Measurements from ENCODE around the gene NSUN3. TPM values are rescaled to one million over a fixed set of nuclear protein-coding genes. Genes with fewer than 3 reads are reported as not detected.

The NSUN3 gene
- total RNA-seq, 2 donors from 2014 or later = 18.5 to 22.6 TPM

GRCh38 chr3:94127115-94127514, 64.3 kb downstream of the NSUN3 start:
- no peak overlapping the region for H3K27ac ChIP-seq (ENCODE audit: low read depth, low read length)
- H3K4me1 ChIP-seq (ENCODE audit: control insufficient read depth, insufficient read depth, low read length) = no peaks in the 10 kb centered on the region
- peaks cover 29% of the 10 kb centered on the region for H3K36me3 Mint-ChIP-seq (ENCODE audit: low read depth)
- no peaks in the 10 kb centered on the region for H3K9me3 Mint-ChIP-seq
- H3K36me3 ChIP-seq (ENCODE audit: control insufficient read depth, insufficient read depth, low read length) = peaks cover 21% of the 10 kb centered on the region
- TF ChIP-seq CTCF (conservative IDR thresholded peaks at IDR 0.05) = no peak
- H3K27me3 Mint-ChIP-seq (ENCODE audit: insufficient read depth) = no peaks in the 10 kb centered on the region
- WGBS, 2 experiments (ENCODE audit: insufficient coverage in 1 of 2, insufficient read length in 1 of 2) = 82% methylated on average over 2 of the region's 2 CpGs; no CpG with 5 or more reads in 1 of the 2 experiments
- DNase-seq = no peak
- H3K27me3 ChIP-seq (ENCODE audit: control insufficient read depth, insufficient read depth, low read length, poor library complexity, severe bottlenecking) = no peaks in the 10 kb centered on the region
- no peak overlapping the region for H3K4me3 ChIP-seq (ENCODE audit: low read length)
- H3K9ac ChIP-seq (ENCODE audit: extremely low read depth, low read length, poor library complexity, severe bottlenecking) = no peak overlapping the region
- peaks cover 4% of the 10 kb centered on the region for H3K4me1 Mint-ChIP-seq
- no peak overlapping the region for H3K27ac Mint-ChIP-seq
- H3K9me3 ChIP-seq (ENCODE audit: control insufficient read depth, low read length) = no peaks in the 10 kb centered on the region
- H3K4me3 Mint-ChIP-seq = no peak overlapping the region

DNA sequence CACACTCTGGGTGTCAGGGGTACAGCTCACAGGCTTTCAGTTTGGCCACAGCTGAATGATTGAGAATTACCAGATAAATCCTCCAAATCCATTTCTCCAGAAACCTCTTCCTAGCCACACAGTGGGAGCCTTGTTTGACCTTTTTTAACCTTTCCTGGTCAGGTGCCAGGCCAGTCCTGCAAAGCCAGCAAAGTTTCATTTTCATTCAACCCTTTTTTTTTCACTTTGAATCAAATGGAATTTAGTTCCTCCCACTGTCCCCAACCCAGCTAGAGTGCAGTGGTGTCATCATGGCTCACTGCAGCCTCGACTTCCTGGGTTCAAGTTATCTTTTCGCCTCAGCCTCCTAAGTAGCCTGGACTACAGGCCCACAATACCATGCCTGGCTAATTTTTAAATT, 67.8 kb downstream of the NSUN3 start:
- Histone ChIP-seq H3K27me3 (ENCODE audit: control insufficient read depth, insufficient read depth, low read length, poor library complexity, severe bottlenecking) (no peaks in the 10 kb centered on the region), H3K27ac (ENCODE audit: low read depth, low read length) (no peak overlapping the region), H3K4me1 (ENCODE audit: control insufficient read depth, insufficient read depth, low read length) (no peaks in the 10 kb centered on the region), H3K4me3 (ENCODE audit: low read length) (no peak overlapping the region), H3K9me3 (ENCODE audit: control insufficient read depth, low read length) (no peaks in the 10 kb centered on the region), H3K9ac (ENCODE audit: extremely low read depth, low read length, poor library complexity, severe bottlenecking) (no peak overlapping the region), H3K36me3 (ENCODE audit: control insufficient read depth, insufficient read depth, low read length) (peaks cover 16% of the 10 kb centered on the region)
- WGBS, 2 experiments (ENCODE audit: insufficient coverage in 1 of 2, insufficient read length in 1 of 2) = 94% methylated on average over 2 of the region's 2 CpGs; no CpG with 5 or more reads in 1 of the 2 experiments
- TF ChIP-seq CTCF (conservative IDR thresholded peaks at IDR 0.05) = no peak
- no peak overlapping the region for H3K4me3 Mint-ChIP-seq
- no peaks in the 10 kb centered on the region for H3K27me3 Mint-ChIP-seq (ENCODE audit: insufficient read depth)
- H3K27ac Mint-ChIP-seq = no peak overlapping the region
- H3K4me1 Mint-ChIP-seq = peaks cover 4% of the 10 kb centered on the region
- peaks cover 18% of the 10 kb centered on the region for H3K36me3 Mint-ChIP-seq (ENCODE audit: low read depth)
- H3K9me3 Mint-ChIP-seq = peaks cover 3% of the 10 kb centered on the region
- no peak for DNase-seq

DNA sequence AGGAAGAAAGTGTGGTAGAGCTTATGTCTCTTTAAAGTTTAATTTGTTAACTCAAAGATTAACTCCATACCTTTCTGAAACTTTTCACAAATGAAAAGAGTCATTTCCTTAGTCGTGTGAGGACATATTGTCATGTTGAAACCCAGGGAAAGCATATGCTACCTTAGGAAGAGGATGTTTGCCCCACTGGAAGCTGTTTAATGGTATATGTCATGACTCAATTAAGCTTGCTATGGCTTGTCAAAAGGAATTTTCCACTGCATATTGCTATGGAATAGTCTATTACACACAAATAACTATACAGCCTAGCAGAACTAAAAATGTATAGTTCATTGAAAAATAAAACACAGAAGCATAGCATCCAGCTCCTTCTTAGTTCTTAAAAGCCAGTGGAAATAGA, 69.9 kb downstream of the NSUN3 start:
- Histone ChIP-seq H3K4me1 (ENCODE audit: control insufficient read depth, insufficient read depth, low read length) (no peaks in the 10 kb centered on the region), H3K27ac (ENCODE audit: low read depth, low read length) (no peak overlapping the region), H3K36me3 (ENCODE audit: control insufficient read depth, insufficient read depth, low read length) (peaks cover 9% of the 10 kb centered on the region), H3K9ac (ENCODE audit: extremely low read depth, low read length, poor library complexity, severe bottlenecking) (no peak overlapping the region), H3K9me3 (ENCODE audit: control insufficient read depth, low read length) (no peaks in the 10 kb centered on the region), H3K4me3 (ENCODE audit: low read length) (no peak overlapping the region), H3K27me3 (ENCODE audit: control insufficient read depth, insufficient read depth, low read length, poor library complexity, severe bottlenecking) (no peaks in the 10 kb centered on the region)
- Mint-ChIP-seq H3K4me3 (no peak overlapping the region), H3K9me3 (peaks cover 3% of the 10 kb centered on the region), H3K27me3 (ENCODE audit: insufficient read depth) (no peaks in the 10 kb centered on the region), H3K4me1 (peaks cover 5% of the 10 kb centered on the region), H3K27ac (no peak overlapping the region), H3K36me3 (ENCODE audit: low read depth) (peaks cover 9% of the 10 kb centered on the region)
- TF ChIP-seq CTCF (conservative IDR thresholded peaks at IDR 0.05) = no peak
- no peak for DNase-seq
- WGBS, 2 experiments (ENCODE audit: insufficient coverage in 1 of 2, insufficient read length in 1 of 2) = 21% methylated on average over 1 of the region's 1 CpG; no CpG with 5 or more reads in 1 of the 2 experiments
